Ovary (tissue), 3 donors: ENCODE results near the gene AGBL4.

ENCODE experiments used
- POLR2A ChIP-seq: fragments of 450-650 bp; IDR thresholded peaks from one replicate; pipeline ENCODE4 v1.6.1; 2017; ENCODE audit warnings: antibody characterized with exemption, mild to moderate bottlenecking, moderate library complexity
- TF ChIP-seq, protein P1 (sequence below), 3 donors: fragments of 450-650 bp in 2 of 3; fragments of 200-600 bp in 1 of 3; IDR thresholded peaks; one replicate each; pipeline versions ENCODE4 v1.5.1 to v1.8.0; 2016 to 2022; ENCODE audit warnings: antibody characterized with exemption in 3 of 3, mild to moderate bottlenecking in 1 of 3
- donor health status: DM: no; HTN: no; CAD: no.

DNA sequence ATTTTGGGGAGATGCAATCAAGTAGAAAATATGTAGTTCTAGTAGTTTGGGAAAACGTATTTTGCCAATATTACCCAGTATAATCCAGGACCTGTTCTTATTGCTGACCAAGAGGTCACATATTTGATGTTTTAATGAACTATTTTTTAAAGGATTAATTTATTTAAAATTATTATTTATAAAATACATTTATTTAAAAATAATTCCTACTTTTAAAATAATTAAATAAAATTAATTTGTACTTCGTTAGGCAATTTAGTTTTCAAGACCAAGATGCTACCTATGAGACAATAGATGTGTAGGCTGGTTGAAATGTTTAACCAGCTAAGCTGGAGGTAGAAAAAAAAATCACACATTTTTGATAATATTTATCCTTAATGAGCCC, 1106.7 kb downstream of the AGBL4 start:
- TF ChIP-seq, protein P1, sequence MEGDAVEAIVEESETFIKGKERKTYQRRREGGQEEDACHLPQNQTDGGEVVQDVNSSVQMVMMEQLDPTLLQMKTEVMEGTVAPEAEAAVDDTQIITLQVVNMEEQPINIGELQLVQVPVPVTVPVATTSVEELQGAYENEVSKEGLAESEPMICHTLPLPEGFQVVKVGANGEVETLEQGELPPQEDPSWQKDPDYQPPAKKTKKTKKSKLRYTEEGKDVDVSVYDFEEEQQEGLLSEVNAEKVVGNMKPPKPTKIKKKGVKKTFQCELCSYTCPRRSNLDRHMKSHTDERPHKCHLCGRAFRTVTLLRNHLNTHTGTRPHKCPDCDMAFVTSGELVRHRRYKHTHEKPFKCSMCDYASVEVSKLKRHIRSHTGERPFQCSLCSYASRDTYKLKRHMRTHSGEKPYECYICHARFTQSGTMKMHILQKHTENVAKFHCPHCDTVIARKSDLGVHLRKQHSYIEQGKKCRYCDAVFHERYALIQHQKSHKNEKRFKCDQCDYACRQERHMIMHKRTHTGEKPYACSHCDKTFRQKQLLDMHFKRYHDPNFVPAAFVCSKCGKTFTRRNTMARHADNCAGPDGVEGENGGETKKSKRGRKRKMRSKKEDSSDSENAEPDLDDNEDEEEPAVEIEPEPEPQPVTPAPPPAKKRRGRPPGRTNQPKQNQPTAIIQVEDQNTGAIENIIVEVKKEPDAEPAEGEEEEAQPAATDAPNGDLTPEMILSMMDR (IDR thresholded peaks at IDR 0.05) = no peak
- TF ChIP-seq POLR2A = no peak
